HG02678 (cell line): ENCODE measurements around the gene SUCNR1.
"Not testable (repeated sequence)": the region's sequence is repeated elsewhere in the genome, so short reads cannot be mapped to it uniquely, and the experiment has no call there.

ENCODE experiments used
- ATAC-seq: cut with Tn5 transposase; IDR thresholded peaks from one replicate; pipeline ENCODE4 v1.9.1; 2021; ENCODE audit warnings: mild to moderate bottlenecking, moderate library complexity; ENCODE audit not compliant: unreplicated experiment

SUCNR1 gene

GRCh38 chr3:151900460-151900859 is 27.0 kb downstream of the SUCNR1 start:
- ATAC-seq, result no peak

- no peak for ATAC-seq
Measured at GRCh38 chr3:151900884-151901643, 27.6 kb downstream of the SUCNR1 start.

- no peak for ATAC-seq
Measured at GRCh38 chr3:151901644-151902285, 28.3 kb downstream of the SUCNR1 start.

- ATAC-seq, result no peak
Measured at GRCh38 chr3:151903501-151903991, 30.1 kb downstream of the SUCNR1 start.

- no peak for ATAC-seq
Measured at GRCh38 chr3:151905647-151906046, 32.2 kb downstream of the SUCNR1 start.

GRCh38 chr3:151906751-151907150 is 33.3 kb downstream of the SUCNR1 start:
- no peak for ATAC-seq

GRCh38 chr3:151908399-151908798 is 35.0 kb downstream of the SUCNR1 start:
- ATAC-seq, result no peak

- ATAC-seq, result no peak
Measured at GRCh38 chr3:151909681-151910405, 36.4 kb downstream of the SUCNR1 start.

GRCh38 chr3:151911462-151911861 is 38.0 kb downstream of the SUCNR1 start:
- no peak for ATAC-seq

GRCh38 chr3:151912028-151912427 is 38.6 kb downstream of the SUCNR1 start:
- no peak for ATAC-seq

- ATAC-seq, result no peak
Measured at GRCh38 chr3:151916781-151917180, 43.3 kb downstream of the SUCNR1 start.

GRCh38 chr3:151918253-151919029 is 45.0 kb downstream of the SUCNR1 start:
- peak; percentile 64 for ATAC-seq

- no peak for ATAC-seq
Measured at GRCh38 chr3:151919030-151919328, 45.5 kb downstream of the SUCNR1 start.

GRCh38 chr3:151919446-151919845 is 46.0 kb downstream of the SUCNR1 start:
- ATAC-seq, result no peak

GRCh38 chr3:151923901-151924300 is 50.5 kb downstream of the SUCNR1 start:
- ATAC-seq, result no peak

- no peak for ATAC-seq
Measured at GRCh38 chr3:151924753-151925152, 51.3 kb downstream of the SUCNR1 start.

- no peak for ATAC-seq
Measured at GRCh38 chr3:151925419-151925818, 52.0 kb downstream of the SUCNR1 start.

GRCh38 chr3:151925876-151926275 is 52.4 kb downstream of the SUCNR1 start:
- no peak for ATAC-seq

- no peak for ATAC-seq
Measured at GRCh38 chr3:151926956-151927355, 53.5 kb downstream of the SUCNR1 start.

- not testable (repeated sequence) for ATAC-seq
Measured at GRCh38 chr3:151927915-151928525, 54.6 kb downstream of the SUCNR1 start.

- ATAC-seq, result no peak
Measured at GRCh38 chr3:151931171-151931570, 57.7 kb downstream of the SUCNR1 start.
